H9 (cell line): Measurements from ENCODE around the gene ANKRD52. TPM values are rescaled to one million over a fixed set of nuclear protein-coding genes. Genes with fewer than 3 reads are reported as not detected.

Source experiments
- DNase-seq: peaks from one replicate; pipeline ENCODE4 v3.0.0-alpha.2; 2017
- H2AFZ ChIP-seq: one replicate; pipeline ENCODE4 v1.6.1; 2013; ENCODE audit warnings: mild to moderate bottlenecking, low read length, control low read depth, moderate library complexity
- H2AK5ac ChIP-seq: 2 replicates; pipeline ENCODE4 v1.6.1; 2013; ENCODE audit warnings: low read length, control low read depth, mixed read lengths; ENCODE audit not compliant: insufficient read length
- H2BK120ac ChIP-seq: one replicate; pipeline ENCODE4 v1.6.1; 2013; ENCODE audit warnings: low read depth, mild to moderate bottlenecking, low read length, control low read depth, inconsistent platforms; ENCODE audit not compliant: poor library complexity, severe bottlenecking
- H2BK12ac ChIP-seq: 2 replicates; pipeline ENCODE4 v1.6.1; 2013; ENCODE audit warnings: low read length, control low read depth, mixed read lengths, low read depth; ENCODE audit not compliant: insufficient read length
- H2BK15ac ChIP-seq: 2 replicates; pipeline ENCODE4 v1.6.1; 2013; ENCODE audit warnings: low read depth, low read length, control low read depth
- H2BK20ac ChIP-seq: one replicate; pipeline ENCODE4 v1.6.1; 2013; ENCODE audit warnings: low read depth, mild to moderate bottlenecking, low read length, control low read depth, inconsistent platforms; ENCODE audit not compliant: poor library complexity, severe bottlenecking
- H2BK5ac ChIP-seq: 2 replicates; pipeline ENCODE4 v1.6.1; 2013; ENCODE audit warnings: low read length, control low read depth, mixed read lengths; ENCODE audit not compliant: insufficient read length
- H3K14ac ChIP-seq: 2 replicates; pipeline ENCODE4 v1.6.1; 2013; ENCODE audit warnings: low read length, control low read depth; ENCODE audit not compliant: insufficient read depth
- H3K18ac ChIP-seq: 2 replicates; pipeline ENCODE4 v1.6.1; 2013; ENCODE audit warnings: low read depth, mild to moderate bottlenecking, mixed read lengths, low read length, control low read depth; ENCODE audit not compliant: insufficient read length
- H3K23ac ChIP-seq: 2 replicates; pipeline ENCODE4 v1.6.1; 2013; ENCODE audit warnings: low read length, control low read depth, mixed read lengths, low read depth; ENCODE audit not compliant: insufficient read length
- H3K23me2 ChIP-seq: 2 replicates; pipeline ENCODE4 v1.6.1; 2013; ENCODE audit warnings: low read depth, mild to moderate bottlenecking, mixed read lengths, low read length, control low read depth; ENCODE audit not compliant: insufficient read length, poor library complexity, severe bottlenecking
- H3K27ac ChIP-seq: 2 replicates; pipeline ENCODE4 v1.5.1; 2013; ENCODE audit warnings: low read length, control low read depth, mixed read lengths, low read depth; ENCODE audit not compliant: insufficient read length
- H3K27me3 ChIP-seq: 2 replicates; pipeline ENCODE4 v1.6.1; 2013; ENCODE audit warnings: low read length, control low read depth, inconsistent platforms; ENCODE audit not compliant: insufficient read depth
- H3K4ac ChIP-seq: 2 replicates; pipeline ENCODE4 v1.6.1; 2013; ENCODE audit warnings: low read depth, mild to moderate bottlenecking, control low read depth, inconsistent platforms, low read length, moderate library complexity
- H3K4me1 ChIP-seq: 2 replicates; pipeline ENCODE4 v1.6.1; 2013; ENCODE audit warnings: low read length, control low read depth, inconsistent platforms; ENCODE audit not compliant: insufficient read depth
- H3K4me2 ChIP-seq: 2 replicates; pipeline ENCODE4 v1.6.1; 2013; ENCODE audit warnings: low read length, control low read depth, mixed read lengths; ENCODE audit not compliant: insufficient read length, insufficient read depth
- H3K56ac ChIP-seq: 2 replicates; pipeline ENCODE4 v1.6.1; 2013; ENCODE audit warnings: low read depth, mild to moderate bottlenecking, mixed read lengths, low read length, control low read depth; ENCODE audit not compliant: insufficient read length
- H3K79me1 ChIP-seq: 2 replicates; pipeline ENCODE4 v1.6.1; 2013; ENCODE audit warnings: low read depth, mild to moderate bottlenecking, moderate library complexity, low read length, control low read depth, inconsistent platforms; ENCODE audit not compliant: insufficient read depth, poor library complexity, severe bottlenecking
- H3K79me2 ChIP-seq: 2 replicates; pipeline ENCODE4 v1.6.1; 2013; ENCODE audit warnings: low read length, control low read depth, inconsistent platforms; ENCODE audit not compliant: insufficient read depth
- H3K9ac ChIP-seq: 2 replicates; pipeline ENCODE4 v1.6.1; 2013; ENCODE audit warnings: low read length, control low read depth, mixed read lengths; ENCODE audit not compliant: insufficient read length; ENCODE audit errors: extremely low read depth
- H3K9me3 ChIP-seq: one replicate; pipeline ENCODE4 v1.6.1; 2013; ENCODE audit warnings: low read depth, low read length, inconsistent platforms; ENCODE audit not compliant: control insufficient read depth
- H3T11ph ChIP-seq: one replicate; pipeline ENCODE4 v1.6.1; 2013; ENCODE audit warnings: mild to moderate bottlenecking, low read length, control low read depth, inconsistent platforms
- H4K20me1 ChIP-seq: one replicate; pipeline ENCODE4 v1.6.1; 2013; ENCODE audit not compliant: control insufficient read depth, insufficient read length, insufficient read depth
- H4K5ac ChIP-seq: 2 replicates; pipeline ENCODE4 v1.6.1; 2013; ENCODE audit warnings: low read depth, mild to moderate bottlenecking, mixed read lengths, low read length, control low read depth; ENCODE audit not compliant: insufficient read length
- H4K8ac ChIP-seq: replicated peaks from 2 replicates; pipeline ENCODE4 v1.6.1; 2013; ENCODE audit warnings: low read length, control low read depth, mixed read lengths, low read depth; ENCODE audit not compliant: insufficient read length
- H4K91ac ChIP-seq: 2 replicates; pipeline ENCODE4 v1.6.1; 2013; ENCODE audit warnings: low read depth, mild to moderate bottlenecking, moderate library complexity, mixed read lengths, low read length, control low read depth; ENCODE audit not compliant: insufficient read length
- H3K27ac Mint-ChIP-seq, 3 experiments: 2 replicates in 2 of 3; 3 replicates in 1 of 3; pipeline ENCODE4 v1.8.0; 2020 to 2021; ENCODE audit warnings: mixed read lengths in 3 of 3, mild to moderate bottlenecking in 1 of 3, moderate library complexity in 1 of 3
- H3K27me3 Mint-ChIP-seq: 2 replicates; pipeline ENCODE4 v1.8.0; 2021; ENCODE audit warnings: low read depth, mild to moderate bottlenecking, moderate library complexity, mixed read lengths
- H3K36me3 Mint-ChIP-seq, 3 experiments: 2 replicates in 2 of 3; 3 replicates in 1 of 3; pipeline ENCODE4 v1.8.0; 2020 to 2021; ENCODE audit warnings: low read depth in 3 of 3, mixed read lengths in 3 of 3; ENCODE audit not compliant: insufficient read depth in 1 of 3
- H3K4me1 Mint-ChIP-seq, 2 experiments: 2 replicates each; pipeline ENCODE4 v1.8.0; 2020; ENCODE audit warnings: mixed read lengths in 2 of 2
- H3K4me3 Mint-ChIP-seq, 2 experiments: 2 replicates in 1 of 2; 3 replicates in 1 of 2; pipeline ENCODE4 v1.8.0; 2020 to 2021; ENCODE audit warnings: mild to moderate bottlenecking in 2 of 2, mixed read lengths in 2 of 2, moderate library complexity in 1 of 2
- H3K9me3 Mint-ChIP-seq, 2 experiments: 2 replicates in 1 of 2; 3 replicates in 1 of 2; pipeline ENCODE4 v1.8.0; 2020; ENCODE audit warnings: mild to moderate bottlenecking in 2 of 2, mixed read lengths in 2 of 2, moderate library complexity in 1 of 2
- CTCF ChIP-seq: fragments of 200-600 bp; sonication (generic); conservative IDR thresholded peaks from 3 replicates; pipeline ENCODE4 v1.8.0; 2021; ENCODE audit warnings: antibody characterized with exemption, mild to moderate bottlenecking
- WGBS: extraction: QIAGEN DNeasy Blood & Tissue Kit; methylation state at CpG from one replicate; pipeline ENCODE4 v1.1.7; 2013; ENCODE audit warnings: missing lambda C conversion rate, low lambda C conversion rate, mixed read lengths; ENCODE audit not compliant: insufficient read length; ENCODE audit errors: extremely low coverage; 5-methylcytosine and 5-hydroxymethylcytosine counted together
- total RNA-seq: library from RNA; stranded (reverse); gene quantifications from 2 replicates; pipeline ENCODE4 v1.2.1, GENCODE V29; 2021

The ANKRD52 gene
- total RNA-seq, 1 experiment from 2014 or later: 33.4 TPM

- Histone ChIP-seq H3K18ac (no peak overlapping the region), H2BK15ac (no peak overlapping the region), H3K4me1 (no peaks in the 10 kb centered on the region), H3K23me2 (no peaks in the 10 kb centered on the region), H3K56ac (no peak overlapping the region), H3K27ac (no peak overlapping the region), H3K9ac (no peak overlapping the region), H2BK5ac (no peak overlapping the region), H4K20me1 (no peaks in the 10 kb centered on the region), H2BK12ac (no peak overlapping the region), H4K5ac (no peak overlapping the region), H2BK20ac (no peak overlapping the region), H3K79me2 (no peaks in the 10 kb centered on the region), H4K8ac (no peak overlapping the region), H2BK120ac (no peak overlapping the region), H3K4ac (no peak overlapping the region), H2AK5ac (no peak overlapping the region), H3K23ac (no peak overlapping the region), H3K9me3 (no peaks in the 10 kb centered on the region), H2AFZ (no peak overlapping the region), H3T11ph (no peak overlapping the region), H4K91ac (no peak overlapping the region), H3K14ac (no peak overlapping the region), H3K4me2 (no peak overlapping the region), H3K27me3 (no peaks in the 10 kb centered on the region), H3K79me1 (no peaks in the 10 kb centered on the region)
- Mint-ChIP-seq H3K36me3 (peaks cover 49 to 65% (median 63%) of the 10 kb centered on the region in 3 experiments), H3K9me3 (no peaks in the 10 kb centered on the region), H3K27ac (no peak overlapping the region), H3K4me1 (peaks cover 2 to 10% of the 10 kb centered on the region in 2 experiments; a peak in 1 of 4 replicates), H3K4me3 (no peak overlapping the region), H3K27me3 (no peaks in the 10 kb centered on the region; the same call in 1 of the 2 replicates)
- WGBS: no CpG with 5 or more reads among the region's 9 CpGs
- no peak for DNase-seq
- no peak for TF ChIP-seq CTCF
These were observed 16.5 kb downstream of the ANKRD52 start for GRCh38 chr12:56241424-56242303.
